Measurements from ENCODE around the gene ARHGEF33. TPM values are rescaled to one million over a fixed set of nuclear protein-coding genes. Genes with fewer than 3 reads are reported as not detected.

Gene ARHGEF33
- total RNA-seq, 1 donor from 2014 or later: 3.9 TPM

DNA sequence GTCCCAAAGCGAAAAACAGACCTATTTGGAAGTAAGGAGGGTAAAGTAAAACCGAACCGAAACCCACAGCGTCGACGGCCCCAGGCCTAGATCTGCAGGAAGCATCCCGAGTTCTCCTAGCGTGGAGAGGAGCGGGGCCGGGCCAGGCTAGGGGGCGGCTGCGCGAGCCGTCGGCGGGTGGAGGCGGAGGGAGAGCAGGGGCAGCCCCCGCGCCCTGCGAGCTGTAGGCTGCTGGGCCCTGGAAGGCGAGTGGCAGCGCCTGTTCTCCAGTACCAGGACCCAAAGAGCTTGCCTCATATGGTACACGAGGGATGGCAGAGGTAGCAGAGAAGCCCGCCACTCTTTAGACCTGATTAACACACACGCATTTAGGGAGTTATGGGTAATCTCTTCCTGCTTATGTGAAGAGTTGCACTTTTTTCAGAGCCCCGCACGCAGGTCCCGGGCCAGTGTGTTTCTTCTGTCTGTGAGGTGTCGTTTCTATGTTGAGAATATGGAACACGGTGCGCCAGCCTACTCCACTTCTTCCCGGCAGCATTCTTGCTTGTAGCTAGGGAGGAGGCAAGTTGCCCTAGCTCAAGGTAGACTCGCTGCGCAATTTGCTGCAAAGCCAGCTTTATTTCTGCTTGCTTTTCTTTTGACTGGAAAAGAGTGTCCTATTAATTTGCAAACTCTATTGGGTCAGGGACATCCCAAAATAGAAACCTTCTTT is 71.1 kb downstream of the ARHGEF33 start:
- no peak for DNase-seq

DNA sequence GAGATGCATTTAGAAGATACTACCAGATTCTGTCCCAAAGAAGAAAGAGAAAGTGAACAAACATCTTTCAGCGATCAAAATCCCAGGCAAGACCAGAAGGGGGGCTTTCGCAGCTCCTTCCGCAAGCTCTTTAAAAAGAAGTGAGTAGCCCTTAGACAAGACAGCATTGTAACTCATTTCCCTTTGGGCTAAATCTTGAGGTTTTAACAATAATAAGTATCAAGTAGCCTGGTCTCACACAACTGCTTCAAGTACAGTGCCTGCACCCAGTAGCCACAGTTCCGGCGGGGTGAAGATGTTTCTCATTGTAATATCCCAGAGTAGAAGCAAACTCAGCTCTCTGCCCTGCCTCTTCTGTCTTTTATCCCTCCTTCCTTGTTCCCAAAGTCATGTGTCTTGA is 76.3 kb downstream of the ARHGEF33 start:
- DNase-seq: no peak

DNA sequence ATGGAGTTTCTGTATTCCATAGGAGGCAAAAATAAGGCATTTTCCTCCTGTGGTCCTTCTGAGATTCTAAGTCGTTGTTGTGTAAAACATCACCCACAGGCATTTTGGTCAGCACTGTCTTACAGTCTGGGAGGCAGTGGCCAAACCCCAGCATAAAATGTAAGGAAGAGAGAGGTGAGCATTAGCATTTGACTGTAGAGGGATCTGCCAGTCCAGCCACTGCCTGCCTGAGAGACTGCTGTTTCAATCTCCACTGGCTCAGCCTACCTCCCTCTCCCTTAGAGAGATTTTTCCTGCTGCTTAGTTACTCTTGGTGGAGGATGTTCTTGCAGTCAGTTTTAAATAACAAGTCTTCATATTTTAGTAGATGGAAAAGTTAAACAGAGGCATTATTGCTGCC is 77.0 kb downstream of the ARHGEF33 start:
- DNase-seq: no peak

- DNase-seq: no peak
Observed at GRCh38 chr2:38968021-38968420, 78.3 kb downstream of the ARHGEF33 start.

DNA sequence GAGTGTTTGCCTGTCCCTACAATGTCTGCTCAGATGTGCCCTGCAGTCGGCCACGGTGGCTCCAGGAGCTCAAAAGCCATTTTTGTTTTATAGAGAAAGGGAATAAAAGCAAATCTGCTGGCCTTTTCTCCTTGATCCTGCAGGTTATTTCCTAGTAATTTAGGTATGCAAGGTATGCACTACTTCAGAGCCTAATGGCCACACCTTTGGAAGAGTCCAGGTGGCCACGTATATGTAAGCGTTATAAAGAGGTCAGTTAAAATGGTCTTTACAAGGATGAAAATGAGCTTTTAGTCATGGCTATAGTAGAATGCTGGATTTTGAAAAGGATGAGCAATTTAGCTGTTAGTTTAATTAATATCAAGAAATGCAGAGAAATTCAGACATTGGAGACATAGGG is 81.7 kb downstream of the ARHGEF33 start:
- no peak for DNase-seq

- no peak for DNase-seq
Observed at GRCh38 chr2:38973266-38973665, 83.6 kb downstream of the ARHGEF33 start.

DNA sequence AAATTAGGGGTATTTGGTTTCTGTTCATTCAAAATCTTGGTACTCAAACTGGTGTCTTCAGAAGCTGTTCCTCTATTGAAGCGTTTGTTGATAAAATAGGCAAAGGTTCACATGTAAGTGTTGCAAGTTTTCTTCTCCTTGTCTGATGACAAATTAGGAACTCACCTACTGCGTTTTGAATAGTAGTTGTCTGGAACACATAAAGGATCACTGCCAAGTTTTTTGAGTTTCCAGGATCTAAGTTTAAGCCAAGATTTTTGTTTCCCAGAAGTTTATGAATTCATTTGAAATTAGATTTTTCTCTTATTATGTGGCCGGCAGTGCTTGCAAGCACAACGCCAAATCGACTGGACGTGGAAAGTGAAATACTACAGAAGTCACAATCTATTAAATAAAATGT is 85.4 kb downstream of the ARHGEF33 start:
- DNase-seq: no peak

DNA sequence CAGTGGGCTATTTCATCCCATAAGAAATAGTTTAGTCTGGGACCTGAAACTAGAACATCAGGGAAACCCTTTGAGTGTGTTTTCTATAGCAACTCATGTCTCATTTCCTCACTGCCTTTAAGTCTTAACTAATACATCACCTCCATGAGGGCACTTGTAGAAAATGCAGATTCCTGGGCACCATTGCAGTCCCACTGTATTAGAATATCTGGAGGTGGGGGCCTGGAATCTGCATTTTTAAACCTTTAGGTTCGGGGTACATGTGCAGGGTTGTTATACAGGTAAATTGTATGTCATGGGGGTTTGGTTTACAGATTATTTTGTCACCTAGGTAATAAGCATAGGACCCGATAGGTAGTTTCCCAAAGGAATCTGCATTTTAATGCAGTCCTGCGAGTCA is 87.4 kb downstream of the ARHGEF33 start:
- no peak for DNase-seq

GRCh38 chr2:38978296-38978903 is 88.7 kb downstream of the ARHGEF33 start:
- no peak for DNase-seq

DNA sequence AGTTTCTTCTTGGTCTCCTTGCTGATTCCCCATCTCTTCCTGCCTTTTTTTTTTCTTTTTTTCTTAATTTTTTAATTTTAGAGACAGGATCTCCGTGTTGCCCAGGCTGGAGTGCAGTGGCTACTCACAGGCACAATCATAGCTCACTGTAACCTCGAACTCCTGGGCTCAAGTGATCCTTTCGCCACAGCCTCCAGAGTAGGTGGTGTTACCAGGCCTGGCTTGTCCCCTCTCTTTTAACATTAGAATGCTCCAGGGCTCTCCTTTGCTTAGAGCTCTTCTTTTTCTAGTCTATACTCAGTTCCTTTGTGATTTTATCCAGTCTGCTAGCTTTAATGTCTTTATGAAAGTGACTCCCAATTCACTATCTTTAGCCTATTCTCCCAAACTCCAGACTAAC is 89.2 kb downstream of the ARHGEF33 start:
- no peak for DNase-seq

GRCh38 chr2:38981003-38981669 is 91.5 kb downstream of the ARHGEF33 start:
- DNase-seq: no peak

DNA sequence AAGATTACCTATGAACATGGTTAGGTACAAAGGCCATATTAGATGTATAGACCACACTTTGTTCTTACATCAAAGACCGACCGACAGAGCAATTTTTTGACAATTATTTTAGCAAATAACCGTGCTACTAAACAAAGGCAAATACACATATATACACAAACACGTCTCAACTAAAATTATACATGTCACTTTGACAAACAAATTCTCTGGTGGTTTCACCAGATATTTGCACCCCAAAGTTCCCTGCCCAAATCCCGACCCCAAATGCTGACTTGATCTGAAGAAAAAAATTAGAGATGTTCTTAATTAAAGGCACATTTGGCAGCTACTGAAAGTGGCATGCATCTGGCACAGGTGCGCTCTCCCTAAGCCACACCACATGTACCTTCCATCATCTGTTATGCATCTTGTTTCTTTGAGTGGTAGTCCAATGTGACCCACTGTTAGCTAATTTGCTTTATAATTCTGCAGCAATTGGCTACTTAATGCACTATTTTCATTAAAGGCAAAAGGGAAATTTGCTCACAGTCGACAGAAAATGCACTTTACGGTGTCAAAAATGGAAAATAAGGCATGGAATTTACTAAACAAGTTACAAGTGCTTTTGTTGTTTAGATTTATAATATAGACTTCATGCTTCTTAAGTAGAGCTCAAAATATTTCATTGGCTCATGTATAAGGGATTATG is 92.1 kb downstream of the ARHGEF33 start:
- no peak for DNase-seq

DNA sequence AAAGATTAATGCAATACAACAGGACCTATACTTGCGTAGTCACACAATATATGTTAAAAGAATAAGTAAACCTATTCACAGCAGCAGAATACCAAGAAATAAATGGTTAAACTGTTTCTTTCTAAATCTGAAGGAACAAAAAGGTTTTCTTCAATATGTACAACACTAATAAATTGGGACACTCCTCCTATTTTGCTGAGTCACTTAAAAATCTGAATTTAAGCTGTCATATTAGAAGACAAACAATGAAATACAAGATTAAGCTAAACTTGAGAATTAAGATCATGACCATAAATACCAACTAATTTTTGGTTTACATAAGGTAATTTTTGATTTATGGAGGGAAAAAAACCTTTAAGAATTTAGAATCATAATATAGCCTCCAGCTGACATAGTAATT is 92.8 kb downstream of the ARHGEF33 start:
- no peak for DNase-seq

GRCh38 chr2:38988716-38989115 is 99.0 kb downstream of the ARHGEF33 start:
- DNase-seq: no peak

DNA sequence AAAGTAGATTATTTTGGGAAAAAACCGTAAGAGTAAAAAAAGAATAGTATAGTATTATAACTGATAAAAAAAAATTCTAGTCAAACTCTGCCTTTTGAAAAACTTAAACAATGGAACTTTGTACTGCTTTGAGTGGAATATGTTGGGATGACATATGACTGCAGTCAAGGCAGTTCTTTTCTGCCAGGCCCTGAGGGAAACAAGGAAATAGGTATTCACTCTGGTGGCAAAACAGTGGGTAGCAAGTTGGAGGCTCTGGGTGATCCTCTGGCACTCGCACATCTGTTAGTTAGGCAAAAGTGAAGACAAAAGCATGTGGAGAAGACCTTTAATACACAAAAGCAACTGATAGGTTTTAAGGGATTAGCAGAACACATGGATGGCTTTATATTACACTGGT is 102.2 kb downstream of the ARHGEF33 start:
- DNase-seq: no peak

DNA sequence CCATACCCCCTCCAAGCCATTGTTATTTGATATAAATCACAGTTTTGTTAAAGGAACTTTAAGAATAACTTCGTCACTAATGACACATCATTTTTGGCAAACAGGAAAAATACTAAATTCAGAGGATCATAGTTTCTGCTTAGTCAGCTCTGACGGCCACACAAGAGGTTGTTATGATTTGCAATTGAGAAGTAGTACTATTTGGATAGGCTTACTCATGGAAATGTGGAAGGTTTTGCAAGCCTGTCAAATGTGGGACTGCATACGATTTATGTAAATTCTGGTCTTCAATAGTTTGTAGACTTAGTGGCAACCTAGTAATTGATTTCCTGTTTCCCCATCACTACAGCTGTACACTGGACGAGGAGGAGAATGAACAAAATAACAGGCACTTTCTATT is 108.1 kb downstream of the ARHGEF33 start:
- DNase-seq: no peak

- DNase-seq: no peak
Observed at GRCh38 chr2:39000552-39000951, 110.9 kb downstream of the ARHGEF33 start.

DNA sequence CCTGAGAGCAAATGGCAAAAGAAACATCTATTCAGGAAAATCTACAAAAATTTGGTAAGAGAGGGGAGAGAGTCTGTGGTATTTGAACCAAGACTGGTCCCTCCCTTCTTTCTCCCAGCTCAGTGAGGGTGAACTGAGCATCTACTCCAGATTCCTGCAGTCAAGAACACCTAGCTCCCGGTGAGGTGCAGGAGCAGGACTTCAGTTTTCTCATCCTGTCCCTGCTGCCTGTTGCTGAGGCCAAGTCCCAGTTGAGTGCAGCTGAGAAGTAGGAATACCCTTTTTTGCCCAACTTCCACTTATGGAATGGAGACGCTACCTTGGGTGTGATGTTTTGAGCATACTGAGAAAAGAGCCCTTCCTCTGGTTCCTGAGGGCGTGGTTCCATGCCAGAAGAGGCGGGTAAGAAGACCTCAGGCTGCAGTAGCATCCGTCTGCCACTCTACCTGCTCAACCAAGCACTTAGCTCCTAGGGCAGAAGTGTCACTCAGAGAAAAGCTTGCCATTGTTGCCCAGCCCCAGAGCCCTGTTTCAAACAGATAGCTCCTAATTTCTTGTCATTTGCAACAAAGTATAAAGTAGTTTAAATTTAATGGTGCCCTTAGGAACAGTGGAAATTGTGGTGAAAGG is 118.3 kb downstream of the ARHGEF33 start:
- no peak for DNase-seq

GRCh38 chr2:39008665-39009064 is 119.0 kb downstream of the ARHGEF33 start:
- no peak for DNase-seq

DNA sequence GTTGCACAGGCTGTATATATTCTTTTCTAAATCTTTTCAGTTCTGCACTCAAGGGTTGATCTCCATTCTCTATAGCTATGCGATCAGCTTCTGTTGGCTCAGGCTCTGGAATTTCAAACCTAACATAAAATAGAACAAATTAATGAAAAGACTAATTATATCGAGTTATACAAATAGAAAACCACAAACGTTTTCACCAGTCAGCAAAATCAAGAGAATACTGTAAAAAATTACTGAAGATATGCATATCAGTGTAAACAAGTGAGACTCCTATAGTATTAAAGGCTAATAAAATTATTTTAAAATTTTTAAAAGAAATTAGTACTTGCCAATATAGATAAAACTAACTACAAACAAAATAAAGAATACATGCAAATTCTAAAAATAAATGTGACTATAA is 124.2 kb downstream of the ARHGEF33 start:
- DNase-seq: no peak

DNA sequence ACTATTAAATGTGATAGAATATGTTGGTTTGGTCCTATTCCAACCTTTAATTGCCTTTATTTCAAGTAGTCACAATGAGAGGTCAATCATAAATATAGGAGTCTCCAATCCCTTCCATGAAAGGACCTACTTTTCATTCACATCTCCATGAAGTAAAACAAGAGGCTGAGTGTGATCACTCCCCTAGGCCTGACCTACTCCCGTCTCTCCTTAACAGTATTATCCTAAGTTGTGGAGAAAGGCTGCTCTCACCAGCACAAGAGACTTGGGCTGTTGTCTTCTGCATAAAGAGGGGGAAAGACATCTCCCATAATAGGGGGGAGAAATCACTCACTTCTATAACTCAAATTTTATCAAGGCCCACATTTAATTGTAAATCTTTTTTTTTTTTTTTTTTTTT is 125.7 kb downstream of the ARHGEF33 start:
- no peak for DNase-seq

- no peak for DNase-seq
Observed at GRCh38 chr2:39017334-39017733, 127.7 kb downstream of the ARHGEF33 start.

GRCh38 chr2:39018638-39019037 is 129.0 kb downstream of the ARHGEF33 start:
- DNase-seq: no peak
